ENCODE measurements around the gene MBP.

GRCh38 chr18:76970770-76971559, 161.6 kb downstream of the MBP start:
- no peak for TF ChIP-seq CTCF (IDR thresholded peaks at IDR 0.05; ENCODE audit: poor library complexity, severe bottlenecking)
- no peak for TF ChIP-seq EP300 (conservative IDR thresholded peaks at IDR 0.05; ENCODE audit: poor library complexity, severe bottlenecking)
- TF ChIP-seq EZH2 (IDR thresholded peaks at IDR 0.05; ENCODE audit: borderline replicate concordance, insufficient read depth, low read length, poor library complexity, severe bottlenecking): no peak
- TF ChIP-seq MXI1 (conservative IDR thresholded peaks at IDR 0.05; ENCODE audit: poor library complexity, severe bottlenecking): no peak

Data from neural cell (in vitro differentiated cells).